ENCODE measurements around the gene KCNJ4. TPM values are rescaled to one million over a fixed set of nuclear protein-coding genes. Genes with fewer than 3 reads are reported as not detected.
"Not testable (repeated sequence)": the region's sequence is repeated elsewhere in the genome, so short reads cannot be mapped to it uniquely, and the experiment has no call there.

Gene KCNJ4
- total RNA-seq, 1 experiment from 2014 or later, result 0.18 TPM

DNA sequence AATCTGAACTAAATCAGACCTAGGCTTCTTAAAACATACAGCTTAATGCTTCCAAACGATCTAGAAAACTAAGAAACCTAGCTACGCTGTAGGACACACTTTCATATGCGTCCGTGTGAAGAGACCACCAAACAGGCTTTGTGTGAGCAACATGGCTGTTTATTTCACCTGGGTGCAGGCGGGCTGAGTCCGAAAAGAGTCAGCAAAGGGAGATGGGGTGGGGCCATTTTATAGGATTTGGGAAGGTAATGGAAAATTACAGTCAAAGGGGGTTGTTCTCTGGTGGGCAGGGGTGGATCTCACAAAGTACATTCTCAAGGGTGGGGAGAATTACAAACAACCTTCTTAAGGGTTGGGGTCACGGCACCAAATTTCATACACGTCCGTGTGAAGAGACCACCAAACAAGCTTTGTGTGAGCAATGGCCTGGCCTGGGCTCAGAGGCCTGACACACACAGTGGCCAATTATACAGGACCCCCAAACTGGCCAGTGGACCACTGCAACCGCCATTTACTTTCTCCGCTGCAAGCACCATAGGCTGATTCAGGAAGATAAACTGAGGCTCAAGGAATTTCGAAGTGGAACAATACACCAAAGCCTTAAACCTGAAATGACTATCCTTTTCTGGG is 58.4 kb downstream of the KCNJ4 start:
- H3K4me1 ChIP-seq (ENCODE audit: control insufficient read depth, insufficient read depth, low read length); H3K27me3 ChIP-seq (ENCODE audit: control insufficient read depth, insufficient read depth, low read length); in situ Hi-C loops (cut with HindIII; ENCODE audit: low pct_unique_long_range_greater_than_20kb, low sequenced_read_pairs); POLR2A ChIA-PET; H3K9me3 ChIP-seq (ENCODE audit: control insufficient read depth, insufficient read depth, low read depth, low read length); ATAC-seq; DNase-seq (ENCODE audit: low read depth, low spot score); CTCF ChIA-PET; H3K36me3 ChIP-seq (ENCODE audit: control insufficient read depth, insufficient read depth, low read length); BruUV-seq (replicated peaks): not testable (repeated sequence)
- Histone ChIP-seq H3K4me3 (ENCODE audit: low read depth in 2 of 2, low read length in 2 of 2) (peak overlapping the region; percentile 61), H3K27ac (ENCODE audit: low read length) (peak overlapping the region; percentile 63)
- intact Hi-C loops (cut with micrococcal nuclease; ENCODE audit: unreplicated experiment), result loop anchor here (10.0 kb wide), 1 partner anchor 178 kb away; the partner anchor contains the start of gene DMC1

DNA sequence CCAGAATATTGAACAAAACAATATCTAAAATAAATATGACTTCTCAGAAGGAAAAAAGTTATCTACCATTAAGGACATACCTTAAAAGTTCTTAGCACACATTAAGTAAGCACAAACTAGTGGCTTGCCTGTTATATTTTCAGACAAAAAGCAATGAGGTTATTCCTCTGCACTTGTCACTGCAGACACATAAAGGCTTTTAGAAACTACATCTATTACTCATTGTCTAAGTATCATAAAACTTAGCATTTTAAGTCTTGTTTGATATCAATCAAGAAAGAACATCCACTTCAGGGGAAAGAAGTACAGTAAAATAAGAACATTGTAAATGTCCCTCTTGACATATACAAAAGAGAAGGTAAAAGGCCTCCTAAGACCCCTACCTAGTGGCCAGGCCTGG is 59.1 kb downstream of the KCNJ4 start:
- H3K27ac ChIP-seq (ENCODE audit: low read length); H3K36me3 ChIP-seq (ENCODE audit: control insufficient read depth, insufficient read depth, low read length); H3K9me3 ChIP-seq (ENCODE audit: control insufficient read depth, insufficient read depth, low read depth, low read length); POLR2A ChIA-PET; H3K4me1 ChIP-seq (ENCODE audit: control insufficient read depth, insufficient read depth, low read length); in situ Hi-C loops (cut with HindIII; ENCODE audit: low pct_unique_long_range_greater_than_20kb, low sequenced_read_pairs); DNase-seq (ENCODE audit: low read depth, low spot score); CTCF ChIA-PET; BruUV-seq (replicated peaks); ATAC-seq; H3K27me3 ChIP-seq (ENCODE audit: control insufficient read depth, insufficient read depth, low read length): not testable (repeated sequence)
- intact Hi-C loops (cut with micrococcal nuclease; ENCODE audit: unreplicated experiment), result loop anchor here (10.0 kb wide), 1 partner anchor 179 kb away; the partner anchor contains the start of gene DMC1
- 0 out of 4 replicates have a peak overlapping the region, but pooled peaks of 1 of the 2 experiments have one; percentile 4 for H3K4me3 ChIP-seq (ENCODE audit: low read depth in 2 of 2, low read length in 2 of 2)

DNA sequence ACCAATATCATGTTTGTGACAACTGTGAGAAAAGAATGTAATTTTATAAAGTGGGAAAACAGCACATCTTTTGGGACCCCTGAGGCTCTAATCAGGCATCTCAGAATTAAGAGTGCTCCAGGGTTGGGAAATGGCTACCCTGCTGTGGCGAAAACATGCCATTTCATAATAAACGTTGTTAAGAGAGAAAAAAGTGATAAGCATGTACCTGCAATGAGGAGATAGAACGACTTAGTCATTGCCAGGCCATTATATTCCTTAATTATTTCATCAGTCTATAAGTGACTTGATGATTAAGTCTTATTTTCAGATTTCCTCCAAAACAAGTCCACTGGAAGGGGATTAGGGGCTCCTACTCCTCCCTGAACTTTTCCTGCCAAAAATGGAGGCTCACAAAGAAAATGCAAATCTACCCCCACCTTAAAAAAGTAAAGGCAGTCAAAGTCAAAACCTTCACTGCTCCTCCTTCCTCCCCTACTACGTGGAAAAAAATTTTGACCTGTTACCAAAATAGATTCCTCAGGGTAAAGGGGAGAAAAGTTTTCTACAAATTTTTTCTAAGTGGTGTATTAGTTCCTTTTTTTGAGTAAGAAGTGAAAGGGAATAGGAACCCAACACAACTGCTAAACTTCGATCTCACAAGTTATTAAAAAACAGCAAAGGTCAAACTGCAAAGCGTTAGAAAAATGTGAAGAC is 59.9 kb downstream of the KCNJ4 start:
- H3K27me3 ChIP-seq (ENCODE audit: control insufficient read depth, insufficient read depth, low read length); BruUV-seq (replicated peaks); ATAC-seq; in situ Hi-C loops (cut with HindIII; ENCODE audit: low pct_unique_long_range_greater_than_20kb, low sequenced_read_pairs); CTCF ChIA-PET; DNase-seq (ENCODE audit: low read depth, low spot score); H3K4me1 ChIP-seq (ENCODE audit: control insufficient read depth, insufficient read depth, low read length); H3K9me3 ChIP-seq (ENCODE audit: control insufficient read depth, insufficient read depth, low read depth, low read length); H3K4me3 ChIP-seq (ENCODE audit: low read depth in 2 of 2, low read length in 2 of 2); POLR2A ChIA-PET; H3K36me3 ChIP-seq (ENCODE audit: control insufficient read depth, insufficient read depth, low read length); H3K27ac ChIP-seq (ENCODE audit: low read length): not testable (repeated sequence)
- intact Hi-C loops (cut with micrococcal nuclease; ENCODE audit: unreplicated experiment), result loop anchor here (10.0 kb wide), 1 partner anchor 180 kb away; the partner anchor contains the start of gene DMC1

DNA sequence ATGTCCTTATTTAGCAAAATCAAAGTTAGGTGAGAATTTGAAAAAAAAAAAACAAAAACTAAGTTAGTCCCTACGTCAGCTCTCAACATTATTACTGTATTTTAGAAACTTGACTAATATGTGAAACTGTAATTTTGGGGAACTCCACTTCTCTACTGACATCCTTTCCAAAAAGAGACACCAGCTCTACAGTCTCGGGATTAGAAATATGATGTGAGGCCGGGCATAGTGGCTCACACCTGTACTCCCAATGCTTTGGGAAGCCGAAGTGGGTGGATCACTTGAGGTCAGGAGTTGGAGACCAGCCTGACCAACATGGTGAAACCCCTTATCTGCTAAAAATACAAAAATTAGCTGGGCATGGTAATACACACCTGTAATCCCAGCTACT is 65.6 kb downstream of the KCNJ4 start:
- CTCF ChIA-PET; BruUV-seq (replicated peaks): not testable (repeated sequence)

DNA sequence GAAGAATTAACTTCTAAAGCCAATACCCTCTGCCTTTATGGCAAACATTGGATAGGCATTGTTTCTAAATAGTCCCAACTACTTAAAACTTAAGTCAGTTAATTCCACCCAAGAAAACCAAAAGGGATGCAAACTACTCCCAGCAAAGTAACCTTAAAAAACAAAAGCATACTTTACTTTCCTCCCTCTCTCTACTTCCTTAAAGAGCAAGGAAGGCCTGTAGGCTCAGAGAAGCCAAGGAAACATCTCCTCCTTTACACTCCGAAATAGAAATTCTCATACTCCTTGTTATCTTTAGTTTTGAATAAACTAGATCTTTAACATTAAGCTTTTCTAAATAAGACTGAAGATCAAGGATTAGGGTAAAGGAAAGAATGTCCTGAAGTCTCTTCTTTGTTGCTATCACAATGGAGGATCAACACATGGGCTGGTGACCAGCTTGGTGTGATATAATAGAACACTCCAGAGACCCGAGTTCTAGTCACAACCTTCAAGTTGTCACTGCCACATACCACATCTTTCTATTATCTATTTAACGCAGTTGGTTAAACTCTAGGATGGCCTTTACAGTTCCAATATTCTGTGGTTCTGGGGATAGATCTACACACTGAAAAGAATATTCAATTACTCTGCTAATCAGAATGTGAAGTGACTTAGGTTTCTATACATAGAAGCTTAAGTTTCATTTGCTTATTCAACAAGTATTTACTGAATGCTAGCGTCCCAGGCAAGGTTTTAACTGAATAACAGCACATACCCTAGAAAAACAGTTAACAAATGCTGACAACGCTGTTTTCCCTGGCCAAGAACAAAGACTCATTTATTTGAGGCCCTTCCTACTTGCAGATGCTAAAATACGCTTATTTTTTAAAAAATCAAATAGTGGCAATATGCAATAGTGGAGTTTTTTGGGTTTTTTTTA is 66.2 kb downstream of the KCNJ4 start:
- H3K36me3 ChIP-seq (ENCODE audit: control insufficient read depth, insufficient read depth, low read length); ATAC-seq; in situ Hi-C loops (cut with HindIII; ENCODE audit: low pct_unique_long_range_greater_than_20kb, low sequenced_read_pairs); H3K27me3 ChIP-seq (ENCODE audit: control insufficient read depth, insufficient read depth, low read length); DNase-seq (ENCODE audit: low read depth, low spot score); H3K4me3 ChIP-seq (ENCODE audit: low read depth in 2 of 2, low read length in 2 of 2); H3K4me1 ChIP-seq (ENCODE audit: control insufficient read depth, insufficient read depth, low read length); CTCF ChIA-PET; H3K27ac ChIP-seq (ENCODE audit: low read length); BruUV-seq (replicated peaks); H3K9me3 ChIP-seq (ENCODE audit: control insufficient read depth, insufficient read depth, low read depth, low read length); intact Hi-C loops (cut with micrococcal nuclease; ENCODE audit: unreplicated experiment): not testable (repeated sequence)
- POLR2A ChIA-PET, result interaction anchor here (0.6 kb wide), 1 partner anchor 133 kb away, joined by 5 read pairs; no protein-coding TSS in a partner anchor

More for the DNA sequence above, 65.6 kb downstream of the KCNJ4 start:
- intact Hi-C loops (cut with micrococcal nuclease; ENCODE audit: unreplicated experiment); DNase-seq (ENCODE audit: low read depth, low spot score); in situ Hi-C loops (cut with HindIII; ENCODE audit: low pct_unique_long_range_greater_than_20kb, low sequenced_read_pairs); H3K4me3 ChIP-seq (ENCODE audit: low read depth in 2 of 2, low read length in 2 of 2); ATAC-seq; H3K27ac ChIP-seq (ENCODE audit: low read length); H3K27me3 ChIP-seq (ENCODE audit: control insufficient read depth, insufficient read depth, low read length); H3K36me3 ChIP-seq (ENCODE audit: control insufficient read depth, insufficient read depth, low read length); H3K9me3 ChIP-seq (ENCODE audit: control insufficient read depth, insufficient read depth, low read depth, low read length); H3K4me1 ChIP-seq (ENCODE audit: control insufficient read depth, insufficient read depth, low read length): not testable (repeated sequence)
- POLR2A ChIA-PET, result interaction anchor here (0.6 kb wide), 1 partner anchor 132 kb away, joined by 5 read pairs; no protein-coding TSS in a partner anchor

DNA sequence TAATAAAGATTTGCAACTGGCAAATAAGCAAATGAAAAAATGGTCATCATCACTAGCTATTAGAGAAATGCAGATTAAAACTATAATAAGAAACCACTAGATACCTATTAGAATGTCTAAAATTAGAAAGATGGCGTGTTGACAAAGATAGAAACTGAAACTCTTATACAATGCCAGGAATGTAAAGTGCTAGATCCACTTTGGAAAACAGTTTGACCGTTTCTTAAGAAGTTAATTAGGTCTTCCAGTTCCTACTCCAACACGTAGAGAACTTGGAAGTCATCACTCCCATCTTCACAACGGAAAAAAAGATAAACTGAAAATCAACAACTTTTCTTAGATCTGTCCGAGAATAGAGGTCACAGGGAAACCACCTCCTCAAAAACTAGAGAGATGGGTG is 68.1 kb downstream of the KCNJ4 start:
- intact Hi-C loops (cut with micrococcal nuclease; ENCODE audit: unreplicated experiment); POLR2A ChIA-PET; H3K4me1 ChIP-seq (ENCODE audit: control insufficient read depth, insufficient read depth, low read length); ATAC-seq; H3K27ac ChIP-seq (ENCODE audit: low read length); H3K4me3 ChIP-seq (ENCODE audit: low read depth in 2 of 2, low read length in 2 of 2); DNase-seq (ENCODE audit: low read depth, low spot score); H3K36me3 ChIP-seq (ENCODE audit: control insufficient read depth, insufficient read depth, low read length); H3K27me3 ChIP-seq (ENCODE audit: control insufficient read depth, insufficient read depth, low read length); in situ Hi-C loops (cut with HindIII; ENCODE audit: low pct_unique_long_range_greater_than_20kb, low sequenced_read_pairs); H3K9me3 ChIP-seq (ENCODE audit: control insufficient read depth, insufficient read depth, low read depth, low read length); BruUV-seq (replicated peaks); CTCF ChIA-PET: not testable (repeated sequence)

All from Panc1 (cell line).